Esophagus muscularis mucosa (tissue), 4 donors: ENCODE results near the gene CORIN. TPM values are rescaled to one million over a fixed set of nuclear protein-coding genes. Genes with fewer than 3 reads are reported as not detected.

Experiments used
- DNase-seq: peaks from one replicate; pipeline ENCODE4 v3.0.0-alpha.2; 2017; ENCODE audit errors: extremely low spot score
- H3K27ac ChIP-seq, 4 donors: fragments of 200-600 bp; sonication (generic); replicated peaks in 1 of 4; 1 replicate in 3 of 4; 2 replicates in 1 of 4; pipeline ENCODE4 v1.5.1; 2016 to 2019; ENCODE audit warnings: mild to moderate bottlenecking in 1 of 4
- H3K27me3 ChIP-seq, 4 donors: fragments of 200-600 bp; sonication (generic); one replicate each; pipeline versions ENCODE4 v1.5.1 to v1.6.0; 2016 to 2019
- H3K36me3 ChIP-seq, 4 donors: fragments of 200-600 bp; sonication (generic); one replicate each; pipeline ENCODE4 v1.5.1; 2016 to 2019
- H3K4me1 ChIP-seq, 4 donors: fragments of 200-600 bp; sonication (generic); one replicate each; pipeline ENCODE4 v1.5.1; 2016 to 2019
- H3K4me3 ChIP-seq, 4 donors: fragments of 200-600 bp; sonication (generic); 1 replicate in 2 of 4; 2 replicates in 2 of 4; pipeline ENCODE4 v1.5.1; 2016 to 2019; ENCODE audit warnings: mild to moderate bottlenecking in 4 of 4, moderate library complexity in 1 of 4
- H3K9me3 ChIP-seq, 4 donors: fragments of 200-600 bp; sonication (generic); 1 replicate in 3 of 4; 2 replicates in 1 of 4; pipeline ENCODE4 v1.5.1; 2016 to 2019
- CTCF ChIP-seq, 3 experiments: fragments of 200-600 bp in 2 of 3; fragments of 450-650 bp in 1 of 3; sonication (generic) in 2 of 3; IDR thresholded peaks; one replicate each; pipeline ENCODE4 v1.5.1; 2017 to 2019; ENCODE audit warnings: antibody characterized with exemption in 3 of 3, mild to moderate bottlenecking in 2 of 3, moderate library complexity in 1 of 3
- EP300 ChIP-seq: sonication (generic); formaldehyde crosslinking; IDR thresholded peaks from one replicate; pipeline ENCODE4 v1.6.1; 2017; ENCODE audit warnings: antibody characterized with exemption
- POLR2A ChIP-seq: fragments of 450-650 bp; IDR thresholded peaks from one replicate; pipeline ENCODE4 v1.6.1; 2017; ENCODE audit warnings: antibody characterized with exemption, moderate library complexity, mild to moderate bottlenecking, low read depth
- POLR2AphosphoS5 ChIP-seq, 2 donors: sonication (generic); formaldehyde crosslinking; IDR thresholded peaks; one replicate each; pipeline ENCODE4 v1.6.1; 2017; ENCODE audit warnings: antibody characterized with exemption in 2 of 2
- WGBS: methylation state at CpG from one replicate; pipeline ENCODE4 v1.1.5; 2018; 5-methylcytosine and 5-hydroxymethylcytosine counted together
- intact Hi-C: fragments of 100-400 bp; cut with DNase I; formaldehyde crosslinking; loops from one replicate; pipeline ENCODE4 v1.15.1; 2023
- total RNA-seq, 4 donors: library from RNA; depleted of rRNA; stranded (reverse); fragments of >200 nt; gene quantifications; one replicate each; pipeline versions ENCODE4 v1.1.0 to v1.2.1, GENCODE V29; 2016

CORIN gene
- total RNA-seq, 4 donors from 2014 or later: 1.2 to 4.8 (median 2.8) TPM

GRCh38 chr4:47801481-47802002 is 36.3 kb downstream of the CORIN start:
- Histone ChIP-seq H3K27ac (no peak overlapping the region), H3K9me3 (no peaks in the 10 kb centered on the region), H3K4me3 (no peak overlapping the region), H3K36me3 (no peaks in the 10 kb centered on the region), H3K4me1 (no peaks in the 10 kb centered on the region), H3K27me3 (no peaks in the 10 kb centered on the region)
- intact Hi-C loops: no loop called here
- no peak for TF ChIP-seq POLR2A
- no peak for TF ChIP-seq POLR2AphosphoS5 (IDR thresholded peaks at IDR 0.05)
- no peak for TF ChIP-seq CTCF (IDR thresholded peaks at IDR 0.05)
- no peak for TF ChIP-seq EP300
- DNase-seq: no peak
- 94% methylated on average over 2 of the region's 3 CpGs for WGBS

DNA sequence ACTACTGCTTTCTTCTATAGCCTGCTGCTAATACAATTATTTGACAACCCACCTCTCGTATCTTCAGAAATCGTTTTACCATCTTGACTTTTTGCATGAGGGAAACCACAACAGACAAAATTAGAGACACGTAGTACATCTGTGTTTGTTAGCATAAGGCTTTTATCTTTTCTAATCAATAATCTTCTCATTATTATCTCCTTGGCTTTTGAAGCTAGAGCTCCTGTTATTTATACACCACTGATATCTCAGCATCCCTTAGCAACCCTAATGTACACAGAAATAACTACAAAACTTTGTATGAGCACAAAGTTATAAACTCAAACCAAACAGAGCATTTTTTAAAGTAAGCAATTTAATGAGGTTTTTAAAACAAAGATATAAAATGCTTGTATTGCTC is 39.7 kb downstream of the CORIN start:
- 70% methylated on average over 3 of the region's 3 CpGs for WGBS
- no peak overlapping the region for H3K27ac ChIP-seq
- H3K27me3 ChIP-seq: no peaks in the 10 kb centered on the region
- no peak for DNase-seq
- no peaks in the 10 kb centered on the region for H3K9me3 ChIP-seq
- TF ChIP-seq EP300 (no peak), CTCF (IDR thresholded peaks at IDR 0.05) (no peak), POLR2A (no peak), POLR2AphosphoS5 (IDR thresholded peaks at IDR 0.05) (no peak)
- intact Hi-C loops: no loop called here
- H3K36me3 ChIP-seq: no peaks in the 10 kb centered on the region
- H3K4me3 ChIP-seq: no peak overlapping the region
- H3K4me1 ChIP-seq: no peaks in the 10 kb centered on the region

GRCh38 chr4:47791965-47792364 is 45.9 kb downstream of the CORIN start:
- no peak overlapping the region for H3K4me3 ChIP-seq
- WGBS: 69% methylated on average over 2 of the region's 2 CpGs
- no peak for DNase-seq
- no peak overlapping the region for H3K27ac ChIP-seq
- H3K27me3 ChIP-seq: no peaks in the 10 kb centered on the region
- TF ChIP-seq CTCF (IDR thresholded peaks at IDR 0.05): no peak
- TF ChIP-seq POLR2A: no peak
- TF ChIP-seq EP300: no peak
- TF ChIP-seq POLR2AphosphoS5 (IDR thresholded peaks at IDR 0.05): no peak
- no peaks in the 10 kb centered on the region for H3K9me3 ChIP-seq
- no peaks in the 10 kb centered on the region for H3K4me1 ChIP-seq
- intact Hi-C loops: no loop called here
- no peaks in the 10 kb centered on the region for H3K36me3 ChIP-seq

DNA sequence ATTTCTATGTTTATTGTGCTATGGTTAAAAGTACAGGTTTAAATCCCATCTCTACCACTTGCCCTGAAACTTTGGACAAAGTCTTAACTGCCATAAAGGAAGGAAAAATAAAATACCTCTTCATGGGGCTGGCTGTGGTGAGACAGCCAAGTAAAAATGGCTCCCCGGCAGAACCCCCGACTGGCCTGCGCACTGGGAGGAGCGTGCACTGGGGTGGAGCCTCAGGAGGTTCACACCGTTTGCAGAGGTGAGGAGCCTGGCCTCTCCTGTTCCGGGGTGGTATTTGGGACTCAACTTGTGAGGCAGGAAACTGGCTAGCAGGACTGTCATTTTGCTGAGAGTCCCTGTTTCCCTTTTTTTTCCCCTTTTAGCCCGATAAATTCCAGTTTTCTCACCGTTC is 47.8 kb downstream of the CORIN start:
- TF ChIP-seq CTCF (IDR thresholded peaks at IDR 0.05) (no peak), POLR2AphosphoS5 (IDR thresholded peaks at IDR 0.05) (no peak), EP300 (no peak), POLR2A (no peak)
- H3K27ac ChIP-seq: no peak overlapping the region
- H3K4me3 ChIP-seq: no peak overlapping the region
- no peaks in the 10 kb centered on the region for H3K36me3 ChIP-seq
- 95% methylated on average over 8 of the region's 8 CpGs for WGBS
- H3K27me3 ChIP-seq: no peaks in the 10 kb centered on the region
- H3K9me3 ChIP-seq: no peaks in the 10 kb centered on the region
- intact Hi-C loops: no loop called here
- no peaks in the 10 kb centered on the region for H3K4me1 ChIP-seq
- DNase-seq: no peak

- 92% methylated on average over 2 of the region's 2 CpGs for WGBS
- no peaks in the 10 kb centered on the region for H3K9me3 ChIP-seq
- DNase-seq: no peak
- no peak overlapping the region for H3K4me3 ChIP-seq
- TF ChIP-seq CTCF (IDR thresholded peaks at IDR 0.05) (no peak), POLR2A (no peak), POLR2AphosphoS5 (IDR thresholded peaks at IDR 0.05) (no peak), EP300 (no peak)
- intact Hi-C loops: no loop called here
- no peaks in the 10 kb centered on the region for H3K27me3 ChIP-seq
- H3K36me3 ChIP-seq: no peaks in the 10 kb centered on the region
- no peak overlapping the region for H3K27ac ChIP-seq
- no peaks in the 10 kb centered on the region for H3K4me1 ChIP-seq
These were observed 49.7 kb downstream of the CORIN start for GRCh38 chr4:47788126-47788525.
